Panc1 (cell line): ENCODE measurements around the gene HEATR9. TPM values are rescaled to one million over a fixed set of nuclear protein-coding genes. Genes with fewer than 3 reads are reported as not detected.

ENCODE experiments used
- ATAC-seq: fragments of 200-7000 bp; cut with Tn5 transposase; 2 replicates; pipeline ENCODE4 v1.9.1; 2020; ENCODE audit warnings: mild to moderate bottlenecking, moderate library complexity
- BruUV-seq: library from RNA; stranded (reverse); fragments of 400-500 nt; replicated peaks from 2 replicates; lab custom pipeline; 2021; lab: Mats Ljungman, UMichigan
- CTCF ChIA-PET: fragments of 300-600 bp; sonication (Branson Sonifier 250); formaldehyde crosslinking; loops from one replicate; lab custom pipeline; 2022; ENCODE audit warnings: antibody characterized with exemption; lab: Charles Lee
- POLR2A ChIA-PET: fragments of 300-600 bp; sonication (Branson Sonifier 250); formaldehyde crosslinking; loops from one replicate; lab custom pipeline; 2022; ENCODE audit warnings: antibody characterized with exemption; lab: Charles Lee
- DNase-seq: peaks from one replicate; pipeline ENCODE4 v3.0.0-alpha.2; 2010; ENCODE audit warnings: low read depth, low spot score
- H3K27ac ChIP-seq: 2 replicates; pipeline ENCODE4 v1.5.1; 2011; ENCODE audit warnings: mild to moderate bottlenecking, low read length, inconsistent platforms
- H3K27me3 ChIP-seq: fragments of 200-500 bp; sonication (Bioruptor generic); 2 replicates; pipeline ENCODE4 v1.6.0; 2014; ENCODE audit warnings: low read length, inconsistent platforms; ENCODE audit not compliant: control insufficient read depth, insufficient read depth
- H3K36me3 ChIP-seq: fragments of 200-500 bp; sonication (Bioruptor generic); 2 replicates; pipeline ENCODE4 v1.5.1; 2014; ENCODE audit warnings: inconsistent platforms, mild to moderate bottlenecking, low read length, moderate library complexity; ENCODE audit not compliant: control insufficient read depth, insufficient read depth
- H3K4me1 ChIP-seq: 2 replicates; pipeline ENCODE4 v1.5.1; 2011; ENCODE audit warnings: inconsistent platforms, mild to moderate bottlenecking, low read length, moderate library complexity; ENCODE audit not compliant: control insufficient read depth, insufficient read depth
- H3K4me3 ChIP-seq, 2 experiments: 2 replicates each; pipeline ENCODE4 v1.5.1; 2011 to 2012; ENCODE audit warnings: low read depth in 2 of 2, low read length in 2 of 2, mild to moderate bottlenecking in 2 of 2, inconsistent platforms in 1 of 2, moderate library complexity in 1 of 2
- H3K9me3 ChIP-seq: fragments of 200-500 bp; sonication (Bioruptor generic); 2 replicates; pipeline ENCODE4 v1.5.1; 2014; ENCODE audit warnings: low read depth, mild to moderate bottlenecking, inconsistent platforms, low read length, moderate library complexity; ENCODE audit not compliant: control insufficient read depth, insufficient read depth
- CTCF ChIP-seq: fragments of 450-650 bp; IDR thresholded peaks from 2 replicates; pipeline ENCODE4 v1.5.1; 2017; ENCODE audit warnings: mild to moderate bottlenecking
- POLR2AphosphoS5 ChIP-seq: IDR thresholded peaks from 2 replicates; pipeline ENCODE4 v1.6.1; 2012; ENCODE audit warnings: mild to moderate bottlenecking, low read depth, low read length, moderate library complexity
- REST ChIP-seq, 2 experiments: IDR thresholded peaks; 2 replicates each; pipeline ENCODE4 v1.6.1; 2011 to 2012; ENCODE audit warnings: low read depth in 2 of 2, control low read depth in 1 of 2, low read length in 1 of 2, mild to moderate bottlenecking in 1 of 2, moderate library complexity in 1 of 2; ENCODE audit not compliant: insufficient read depth in 1 of 2
- SIN3A ChIP-seq: IDR thresholded peaks from 2 replicates; pipeline ENCODE4 v1.6.1; 2012; ENCODE audit warnings: low read depth, mild to moderate bottlenecking, low read length, moderate library complexity, borderline replicate concordance; ENCODE audit not compliant: insufficient read depth
- TCF7L2 ChIP-seq: IDR thresholded peaks from 2 replicates; pipeline ENCODE4 v1.6.1; 2011; ENCODE audit warnings: mild to moderate bottlenecking, low read depth, low read length, inconsistent platforms
- in situ Hi-C: cut with HindIII; loops from 2 replicates; pipeline ENCODE4 v1.10.0; 2016; ENCODE audit warnings: low sequenced_read_pairs, low pct_unique_long_range_greater_than_20kb
- intact Hi-C: fragments of 100-400 bp; cut with micrococcal nuclease; formaldehyde crosslinking; loops from one replicate; pipeline ENCODE4 v1.10.0; 2022; ENCODE audit not compliant: unreplicated experiment
- total RNA-seq: library from RNA; stranded (reverse); gene quantifications from one replicate; pipeline ENCODE4 v1.2.1, GENCODE V29; 2021; ENCODE audit not compliant: unreplicated experiment

The HEATR9 gene
- total RNA-seq, 1 experiment from 2014 or later: not detected

GRCh38 chr17:35912339-35912912 lies 43.7 kb upstream of the HEATR9 start:
- no peaks in the 10 kb centered on the region for H3K4me1 ChIP-seq
- no peaks in the 10 kb centered on the region for H3K36me3 ChIP-seq
- TF ChIP-seq TCF7L2 (no peak), SIN3A (no peak), REST (IDR thresholded peaks at IDR 0.05; ENCODE audit: insufficient read depth in 1 of 2, low read depth in 2 of 2, low read length in 1 of 2) (no peak), POLR2AphosphoS5 (no peak), CTCF (no peak)
- intact Hi-C loops: no loop called here
- H3K9me3 ChIP-seq: no peaks in the 10 kb centered on the region
- H3K27ac ChIP-seq: no peak overlapping the region
- no peak for DNase-seq
- H3K27me3 ChIP-seq: no peaks in the 10 kb centered on the region
- no peak overlapping the region for H3K4me3 ChIP-seq
- no peak for ATAC-seq
- BruUV-seq: no TSS peak
- POLR2A ChIA-PET: no interaction called here
- CTCF ChIA-PET: no interaction called here
- in situ Hi-C loops: no loop called here

GRCh38 chr17:35909408-35909807 lies 40.7 kb upstream of the HEATR9 start:
- Histone ChIP-seq H3K4me1 (no peaks in the 10 kb centered on the region), H3K27me3 (no peaks in the 10 kb centered on the region), H3K9me3 (no peaks in the 10 kb centered on the region), H3K36me3 (no peaks in the 10 kb centered on the region), H3K27ac (no peak overlapping the region), H3K4me3 (no peak overlapping the region)
- DNase-seq (no peak), ATAC-seq (no peak)
- TF ChIP-seq SIN3A (no peak), REST (IDR thresholded peaks at IDR 0.05; ENCODE audit: insufficient read depth in 1 of 2, low read depth in 2 of 2, low read length in 1 of 2) (no peak), CTCF (no peak), TCF7L2 (no peak), POLR2AphosphoS5 (no peak)
- ChIA-PET CTCF (no interaction called here), POLR2A (interaction anchor here (0.7 kb wide), 1 partner anchor 157 kb away, joined by 3 read pairs; no protein-coding TSS in a partner anchor)
- intact Hi-C loops: no loop called here
- in situ Hi-C loops: no loop called here
- no TSS peak for BruUV-seq
